Activated CD4-positive, CD25-positive, alpha-beta regulatory T cell (primary cell): ENCODE data around the gene ATG9A.
"Not testable (repeated sequence)": the region's sequence is repeated elsewhere in the genome, so short reads cannot be mapped to it uniquely, and the experiment has no call there.

Source experiments
- DNase-seq, 4 experiments: peaks; one replicate each; lab custom pipeline; 2025; lab: John Stamatoyannopoulos, UW

ATG9A gene

GRCh38 chr2:219205165-219205538, 24.3 kb downstream of the ATG9A start:
- no peak for DNase-seq

- DNase-seq: no peak
Measured at GRCh38 chr2:219204425-219205164, 24.8 kb downstream of the ATG9A start.

GRCh38 chr2:219201331-219201730, 28.1 kb downstream of the ATG9A start:
- not testable (repeated sequence) for DNase-seq

GRCh38 chr2:219200502-219201326, 28.7 kb downstream of the ATG9A start:
- not testable (repeated sequence) for DNase-seq

- no peak for DNase-seq
Measured at GRCh38 chr2:219199470-219200211, 29.8 kb downstream of the ATG9A start.

- no peak for DNase-seq
Measured at GRCh38 chr2:219198974-219199373, 30.5 kb downstream of the ATG9A start.

- DNase-seq: no peak
Measured at GRCh38 chr2:219197388-219197787, 32.0 kb downstream of the ATG9A start.

- no peak for DNase-seq
Measured at GRCh38 chr2:219186754-219187456, 42.5 kb downstream of the ATG9A start.

GRCh38 chr2:219184121-219184520, 45.3 kb downstream of the ATG9A start:
- no peak for DNase-seq

GRCh38 chr2:219183151-219183772, 46.2 kb downstream of the ATG9A start:
- DNase-seq: no peak

GRCh38 chr2:219182331-219183150, 46.9 kb downstream of the ATG9A start:
- no peak for DNase-seq

- no peak for DNase-seq
Measured at GRCh38 chr2:219181531-219181930, 47.9 kb downstream of the ATG9A start.

GRCh38 chr2:219180961-219181360, 48.5 kb downstream of the ATG9A start:
- DNase-seq: no peak

- no peak for DNase-seq
Measured at GRCh38 chr2:219179601-219180465, 49.6 kb downstream of the ATG9A start.

- no peak for DNase-seq
Measured at GRCh38 chr2:219178377-219179175, 50.9 kb downstream of the ATG9A start.

GRCh38 chr2:219177552-219178376, 51.7 kb downstream of the ATG9A start, which contains the start of gene RETREG2:
Gene RETREG2 (plus strand): TSS chr2:219178275. CDS start chr2:219178353, 78 bp downstream.
- peak; percentile 58 to 80 (median 70) for DNase-seq

GRCh38 chr2:219176818-219177551, 52.5 kb downstream of the ATG9A start, which contains the start of gene CNPPD1:
Gene CNPPD1 (minus strand): TSS chr2:219176925. CDS start chr2:219176828, 97 bp downstream.
- peak; percentile 61 to 86 (median 76) for DNase-seq
